GM18870 (cell line): ENCODE results near the gene ASB9.
"Not testable (repeated sequence)": the region's sequence is repeated elsewhere in the genome, so short reads cannot be mapped to it uniquely, and the experiment has no call there.

Source experiments
- ATAC-seq: cut with Tn5 transposase; IDR thresholded peaks from one replicate; pipeline ENCODE4 v1.9.1; 2021; ENCODE audit warnings: moderate library complexity; ENCODE audit not compliant: unreplicated experiment

ASB9 gene, protein sequence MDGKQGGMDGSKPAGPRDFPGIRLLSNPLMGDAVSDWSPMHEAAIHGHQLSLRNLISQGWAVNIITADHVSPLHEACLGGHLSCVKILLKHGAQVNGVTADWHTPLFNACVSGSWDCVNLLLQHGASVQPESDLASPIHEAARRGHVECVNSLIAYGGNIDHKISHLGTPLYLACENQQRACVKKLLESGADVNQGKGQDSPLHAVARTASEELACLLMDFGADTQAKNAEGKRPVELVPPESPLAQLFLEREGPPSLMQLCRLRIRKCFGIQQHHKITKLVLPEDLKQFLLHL

DNA sequence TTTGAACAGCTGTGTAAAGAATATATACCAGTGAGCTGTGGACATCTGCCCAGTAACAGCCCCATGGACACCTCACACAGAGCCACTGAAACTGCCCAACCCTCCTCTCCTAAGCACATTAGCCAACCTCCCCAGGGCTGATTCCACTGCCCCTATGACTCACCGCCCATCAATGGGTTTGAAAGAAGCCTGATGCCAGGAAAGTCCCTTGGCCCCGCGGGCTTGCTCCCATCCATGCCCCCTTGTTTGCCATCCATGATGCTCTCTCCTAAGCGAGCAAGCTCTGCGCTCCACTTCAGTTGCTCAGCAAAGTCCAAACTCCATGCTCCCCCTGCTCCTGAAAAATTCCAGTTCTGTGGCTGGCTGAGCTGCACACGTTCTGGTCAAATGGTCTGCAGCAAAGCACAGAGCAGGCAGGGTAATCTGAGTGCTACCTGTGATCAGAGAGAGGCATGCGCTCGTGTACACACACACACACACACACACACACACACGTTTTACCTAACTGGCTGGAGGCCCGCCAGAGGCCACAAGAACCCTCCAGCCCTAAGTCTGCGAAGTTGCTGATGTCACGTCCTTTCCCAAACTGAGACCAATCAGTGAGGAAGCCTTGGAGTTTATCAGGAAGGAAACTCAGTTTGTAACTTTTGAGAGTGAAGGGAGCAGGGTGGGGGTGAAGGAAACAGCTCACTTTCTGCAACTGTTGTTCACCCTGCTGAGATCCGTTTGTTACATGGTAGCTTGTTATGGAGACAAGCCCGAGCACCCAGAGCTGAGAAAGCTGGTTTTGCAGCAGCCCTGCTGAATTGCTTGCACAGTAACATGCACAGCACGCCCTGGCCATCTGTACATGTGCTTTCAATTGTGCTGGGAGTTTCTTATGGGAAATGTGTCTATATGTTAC lies at the start of gene ASB9:
Gene ASB9, minus strand, starts transcription at position 466 of the 904 bp plus-strand sequence. Its CDS starts 209 bp downstream, at position 257.
- ATAC-seq: peak; percentile 48

DNA sequence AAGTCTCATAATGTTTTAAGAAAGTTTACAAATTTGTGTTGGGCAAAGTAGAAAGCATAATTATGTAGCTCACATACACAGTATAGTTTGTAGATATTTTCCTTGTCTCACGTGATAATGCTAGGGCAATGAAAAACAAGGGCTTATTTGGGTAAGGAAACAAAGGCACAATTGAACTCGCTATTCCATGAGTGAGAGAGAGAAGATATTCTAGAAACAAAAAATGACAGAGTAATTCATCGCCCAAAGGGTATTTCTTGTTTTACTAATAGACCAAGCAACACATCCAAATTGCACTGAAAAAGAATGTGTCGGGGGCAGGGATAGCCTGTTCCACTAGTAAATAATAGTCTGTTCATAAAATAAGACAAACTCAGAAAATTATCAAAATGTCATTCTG lies 49.2 kb upstream of the ASB9 start:
- ATAC-seq: no peak

DNA sequence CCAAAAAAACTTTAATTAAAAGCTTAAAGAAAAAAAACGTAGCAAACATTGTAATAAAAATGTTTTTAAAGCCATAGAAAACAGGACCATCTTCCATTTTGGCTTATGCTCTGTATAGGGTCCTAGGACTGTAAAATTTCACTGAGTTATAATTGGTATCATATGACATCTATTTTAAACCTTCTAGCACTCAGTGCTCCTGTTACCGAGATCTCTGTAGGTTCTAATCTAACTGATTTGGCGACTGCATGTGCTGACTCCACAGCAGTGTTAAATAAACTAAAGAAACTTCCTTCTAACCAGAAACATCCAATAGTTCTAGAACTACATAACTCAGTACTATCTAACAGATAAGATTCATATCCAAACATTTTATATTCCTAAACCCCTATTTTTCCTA lies 45.6 kb upstream of the ASB9 start, which contains the start of gene ASB11:
Gene ASB11, minus strand, starts transcription at position 132 of the 400 bp plus-strand sequence. Its CDS starts 35 bp downstream, at position 97.
- no peak for ATAC-seq

DNA sequence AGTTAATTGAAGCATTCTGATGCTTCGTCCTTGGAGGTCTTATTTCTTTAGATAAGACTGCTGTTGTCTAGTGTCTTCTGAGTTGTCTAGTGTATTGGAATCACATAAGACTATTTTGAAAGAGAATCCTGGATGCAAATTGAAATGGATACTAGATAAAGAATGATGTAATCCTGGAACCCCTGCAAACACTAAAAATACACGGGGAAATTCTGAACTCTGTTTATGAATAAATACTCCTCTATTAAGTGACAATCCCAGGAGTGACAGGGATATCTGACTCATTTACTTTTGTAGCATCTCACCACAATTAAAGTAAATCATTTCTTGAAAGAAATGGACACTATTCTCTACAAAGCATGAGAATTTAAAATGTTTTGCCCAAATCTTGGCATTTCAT lies 44.6 kb upstream of the ASB9 start:
- no peak for ATAC-seq

DNA sequence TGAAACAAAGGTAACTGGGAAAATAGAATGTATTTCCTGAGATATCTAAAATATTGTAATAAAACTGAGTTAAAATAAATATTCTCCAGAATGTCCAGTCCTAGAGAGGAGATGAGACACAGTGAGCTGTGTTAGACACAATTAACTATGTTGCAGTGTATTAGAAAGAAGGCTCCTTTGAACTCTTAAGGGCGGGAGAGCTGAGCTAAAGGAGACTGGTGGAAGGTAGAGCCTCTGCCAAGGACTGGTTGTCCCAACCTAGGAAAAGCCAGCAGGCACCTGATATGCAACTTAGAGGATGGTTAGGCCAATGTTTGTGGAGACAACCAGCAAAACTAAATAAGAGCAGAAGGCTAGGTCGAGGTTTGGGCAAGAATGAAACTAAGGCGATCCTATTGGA lies 41.2 kb upstream of the ASB9 start:
- no peak for ATAC-seq

DNA sequence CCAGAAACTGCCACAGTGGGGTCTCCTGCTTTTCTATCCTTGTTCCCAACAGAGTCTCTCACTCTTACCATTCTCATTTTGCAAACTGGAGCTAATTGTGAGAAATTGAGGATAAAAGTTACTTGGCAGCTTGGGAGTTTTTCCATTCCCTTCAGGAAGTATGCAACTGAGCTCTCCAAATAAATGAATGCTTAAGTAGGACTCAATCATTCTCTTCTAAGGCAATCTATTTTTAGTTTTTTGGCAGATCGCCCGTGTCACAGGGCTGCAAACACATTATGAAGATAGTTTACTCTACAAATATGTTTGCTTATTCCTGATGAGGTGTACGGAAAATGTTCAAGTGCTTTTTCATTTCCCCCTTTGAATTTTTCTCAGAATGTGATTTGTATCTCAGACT lies 40.2 kb upstream of the ASB9 start:
- ATAC-seq: no peak

DNA sequence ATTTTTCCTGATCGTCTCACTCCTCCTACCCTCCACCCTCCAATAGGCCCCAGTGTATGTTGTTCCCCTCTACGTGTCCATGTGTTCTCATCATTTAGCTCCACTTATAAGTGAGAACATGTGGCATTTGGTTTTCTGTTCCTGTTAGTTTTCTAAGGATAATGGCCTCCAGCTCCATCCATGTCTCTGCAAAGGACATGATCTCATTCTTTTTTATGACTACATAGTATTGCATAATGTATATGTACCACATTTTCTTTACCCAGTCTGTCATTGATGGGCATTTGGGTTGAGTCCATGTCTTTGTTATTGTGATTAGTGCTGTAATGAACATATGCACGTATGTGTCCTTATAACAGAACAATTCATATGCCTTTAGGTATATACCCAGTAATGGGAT lies 36.0 kb upstream of the ASB9 start:
- not testable (repeated sequence) for ATAC-seq

DNA sequence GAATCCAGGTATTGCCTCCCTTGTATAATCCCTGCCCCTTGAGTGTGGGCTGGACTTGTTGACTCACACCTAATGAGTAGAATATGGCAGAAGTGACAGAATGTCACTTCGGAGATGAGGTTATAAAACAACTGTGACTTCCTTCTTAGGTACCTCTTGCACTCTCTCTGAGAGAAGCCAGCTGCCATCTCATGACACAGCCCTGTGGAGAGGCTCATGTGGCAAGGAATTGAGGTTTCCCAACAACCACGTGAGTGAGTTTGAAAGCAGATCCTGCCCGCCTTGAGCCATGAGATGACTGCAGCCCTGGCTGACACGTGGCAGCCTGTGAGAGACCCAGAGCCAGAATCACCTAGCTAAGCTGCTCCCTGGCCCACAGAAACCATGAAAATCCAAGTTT lies 32.0 kb upstream of the ASB9 start:
- peak; percentile 63 for ATAC-seq

DNA sequence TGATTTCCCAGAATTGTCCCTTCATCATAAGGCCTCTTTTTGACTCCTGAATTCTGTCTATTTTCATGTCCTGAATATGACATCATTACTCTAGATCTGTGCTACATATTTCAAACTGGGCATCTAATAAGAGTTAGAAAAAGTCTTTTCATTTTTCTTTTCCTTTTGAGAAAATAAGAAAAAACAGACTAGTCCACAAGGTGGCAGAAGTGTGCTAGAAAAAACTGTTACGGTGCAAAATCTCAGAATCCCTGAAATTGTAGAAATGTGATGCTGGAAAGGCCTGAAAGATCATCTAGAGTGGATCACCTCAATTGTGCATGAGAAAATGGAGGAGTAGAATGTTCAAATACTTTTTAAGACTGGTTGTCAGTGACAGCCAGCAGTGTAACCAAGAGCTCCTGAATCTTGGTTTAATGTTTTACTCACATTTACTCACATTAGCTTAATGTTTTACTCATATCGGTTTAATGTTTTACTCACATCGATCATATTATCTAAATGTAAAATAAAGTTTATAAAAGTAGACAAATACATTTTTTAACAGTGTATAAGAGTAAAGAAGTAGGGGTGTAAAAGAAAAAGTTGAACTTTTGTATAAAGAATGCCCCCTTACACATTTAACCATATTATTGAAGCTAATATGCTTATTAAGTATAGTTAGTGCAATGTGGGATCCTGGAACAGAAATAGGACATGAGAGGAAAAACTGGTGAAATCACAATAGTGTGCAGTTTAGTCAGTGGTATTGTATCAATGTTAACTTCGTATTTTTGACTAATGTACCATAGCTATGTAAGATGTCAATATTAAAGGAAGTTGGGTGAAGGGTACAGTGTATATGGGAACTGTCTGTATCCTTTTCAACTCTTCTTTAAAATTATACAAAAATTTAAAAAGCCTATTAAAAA lies 30.3 kb upstream of the ASB9 start:
- no peak for ATAC-seq

DNA sequence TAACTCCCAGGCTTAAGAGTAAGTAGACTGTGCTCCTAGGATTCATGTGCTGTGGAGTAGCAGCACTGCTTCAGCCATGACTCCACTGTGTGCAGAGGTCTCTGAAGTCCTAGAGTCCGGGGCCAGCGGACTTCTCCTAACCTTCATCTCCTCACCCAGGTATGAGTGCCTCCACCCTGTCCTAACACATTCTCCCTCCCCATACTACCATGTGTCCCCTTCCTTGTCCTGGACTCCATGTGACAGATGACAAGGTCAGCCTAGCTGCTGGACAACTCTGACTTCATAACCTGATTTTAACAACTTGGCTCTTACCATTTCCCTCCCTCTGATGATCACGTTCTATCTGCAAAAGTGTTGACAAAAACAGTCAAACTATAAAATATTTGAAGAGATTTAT lies 28.9 kb upstream of the ASB9 start:
- ATAC-seq: no peak

DNA sequence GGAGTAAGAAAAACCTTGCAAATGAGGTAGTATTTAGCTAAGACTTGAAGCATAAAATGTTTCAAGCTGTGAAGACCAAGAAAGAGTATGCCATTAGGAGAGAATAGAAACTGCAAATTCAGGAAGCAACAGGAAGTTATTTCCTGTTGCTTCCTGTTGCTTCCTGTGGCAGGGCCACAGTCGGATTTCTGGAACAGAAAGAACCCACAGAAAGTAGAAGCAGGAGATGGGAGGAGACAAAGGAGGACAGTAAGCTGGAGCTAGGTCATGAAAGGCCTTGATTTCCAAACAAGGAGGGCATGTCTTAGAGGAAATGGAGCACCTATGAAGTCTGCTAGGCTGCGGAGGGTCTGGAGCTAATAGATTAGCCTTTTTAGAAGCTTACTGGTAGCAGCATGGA lies 28.3 kb upstream of the ASB9 start:
- no peak for ATAC-seq

DNA sequence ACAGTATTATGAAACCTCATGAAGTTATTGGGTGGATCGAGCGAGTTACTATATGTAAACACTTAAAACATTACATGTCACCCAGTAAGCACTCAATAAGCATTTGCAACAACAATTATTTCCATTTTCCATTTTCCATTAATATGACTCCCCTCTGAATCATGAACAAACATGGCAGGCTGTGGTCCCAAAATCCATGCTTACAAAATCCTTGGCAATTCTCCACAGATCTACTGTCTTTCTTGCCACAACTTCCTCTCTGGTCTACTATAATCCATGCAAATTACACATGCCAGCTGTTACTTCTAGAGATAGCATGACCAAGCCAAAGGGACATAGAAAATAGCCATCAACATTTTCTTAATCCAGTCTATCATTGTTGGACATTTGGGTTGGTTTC lies 23.6 kb upstream of the ASB9 start:
- no peak for ATAC-seq

DNA sequence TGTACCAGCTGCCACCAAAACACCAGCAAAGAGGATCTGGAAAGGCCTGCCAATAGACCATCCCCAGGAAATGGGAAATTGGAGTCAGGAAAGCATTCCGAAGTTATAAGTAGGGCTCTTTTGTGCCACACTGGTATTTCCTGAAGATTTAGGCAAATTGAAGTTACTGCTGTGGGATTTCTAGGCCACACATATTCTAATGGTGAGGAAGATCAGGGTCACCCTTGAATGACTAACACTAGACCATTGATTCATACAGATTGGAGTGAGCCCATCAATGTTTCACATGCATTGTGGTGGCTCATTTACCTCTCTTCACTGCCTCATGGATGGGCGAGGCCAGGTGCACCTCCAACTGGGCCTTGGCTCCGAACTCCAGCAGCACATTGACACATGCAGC lies 23.0 kb upstream of the ASB9 start:
- ATAC-seq: no peak

DNA sequence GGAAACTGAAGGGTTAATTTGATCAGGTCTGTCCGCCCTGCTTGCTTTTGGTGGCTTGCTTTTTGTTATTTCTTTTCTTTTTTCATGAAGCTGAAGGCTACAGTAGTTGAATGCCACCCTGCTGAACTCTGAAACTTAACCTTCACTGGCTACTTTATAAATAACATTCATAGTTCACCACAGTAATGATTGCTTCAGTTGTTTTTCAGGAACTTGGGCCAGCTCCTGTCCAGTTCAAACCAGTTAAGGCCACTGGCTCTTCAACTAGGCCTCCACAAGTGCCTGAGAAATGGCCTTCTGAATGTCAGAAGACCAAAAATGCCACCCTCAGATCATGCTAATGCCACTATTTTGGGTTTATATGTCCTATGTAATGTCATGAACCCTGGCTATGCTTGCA lies 7.7 kb upstream of the ASB9 start:
- ATAC-seq: no peak

DNA sequence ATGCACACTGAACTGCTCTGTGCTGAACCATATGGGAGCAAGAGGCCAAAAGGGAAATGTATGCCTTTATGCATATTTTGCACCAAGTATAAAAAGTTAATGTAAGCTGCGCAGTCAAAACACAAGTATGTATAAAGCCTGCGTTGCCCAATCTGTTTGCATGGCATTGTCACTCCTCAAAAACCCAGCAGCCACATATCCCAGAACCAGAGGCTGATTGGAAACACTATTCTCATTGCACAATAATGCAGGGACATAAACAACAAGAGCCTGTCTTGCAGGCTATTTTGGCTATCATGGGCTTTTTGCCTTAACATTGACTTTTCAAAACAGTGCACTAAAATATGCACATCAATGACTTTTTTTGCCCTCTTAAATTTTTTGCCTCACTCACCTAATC lies 5.1 kb upstream of the ASB9 start:
- no peak for ATAC-seq

DNA sequence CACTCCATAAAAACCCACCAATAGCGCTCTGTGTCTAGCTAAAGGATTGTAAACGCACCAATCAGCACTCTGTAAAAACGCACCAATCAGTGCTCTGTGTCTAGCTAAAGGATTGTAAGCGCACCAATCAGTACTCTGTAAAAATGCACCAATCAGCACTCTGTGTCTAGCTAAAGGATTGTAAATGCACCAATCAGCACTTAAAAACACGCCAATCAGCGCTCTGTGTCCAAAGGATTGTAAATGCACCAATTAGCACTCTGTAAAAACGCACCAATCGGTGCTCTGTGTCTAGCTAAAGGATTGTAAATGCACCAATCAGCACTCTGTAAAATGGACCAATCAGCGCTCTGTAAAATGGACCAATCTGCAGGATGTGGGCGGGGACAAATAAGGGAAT lies 3.4 kb upstream of the ASB9 start:
- ATAC-seq: not testable (repeated sequence)

DNA sequence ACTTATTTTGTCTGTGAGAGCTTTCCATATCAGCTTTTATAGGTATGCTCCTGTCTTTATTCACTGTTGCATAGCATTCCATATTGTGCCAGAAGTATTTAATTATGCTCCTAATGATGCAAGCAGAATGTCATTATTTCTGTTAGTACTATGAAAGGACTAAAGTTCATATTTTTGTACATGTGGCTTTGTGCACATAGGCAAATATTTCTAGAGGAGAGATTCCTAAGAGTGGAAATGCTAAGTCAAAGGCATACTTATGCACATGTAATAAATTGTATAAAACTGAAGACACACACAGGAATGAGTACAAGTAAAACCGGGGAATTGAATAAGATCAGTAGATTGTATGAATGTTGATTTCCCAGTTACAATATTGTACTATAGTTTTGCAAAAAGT lies 1.9 kb upstream of the ASB9 start:
- no peak for ATAC-seq

DNA sequence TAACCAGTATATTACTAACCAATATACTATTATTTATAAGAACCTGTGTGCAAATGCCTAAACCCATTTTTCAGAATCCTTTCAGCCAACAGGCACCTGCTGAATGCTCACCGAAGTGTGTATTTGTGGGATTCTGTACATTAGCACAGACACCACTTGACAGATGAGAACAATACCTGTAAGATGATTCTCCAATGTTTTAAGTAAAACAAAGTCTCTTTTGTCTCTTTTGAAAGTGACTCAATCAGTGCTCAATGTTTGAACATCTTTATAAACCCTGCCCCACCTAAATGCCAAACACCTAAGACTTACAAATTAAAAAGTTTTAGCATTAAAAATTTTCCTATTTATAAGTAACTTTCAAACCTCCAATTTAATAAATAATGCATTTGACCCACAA lies 763 bp downstream of the ASB9 start:
- ATAC-seq: no peak

DNA sequence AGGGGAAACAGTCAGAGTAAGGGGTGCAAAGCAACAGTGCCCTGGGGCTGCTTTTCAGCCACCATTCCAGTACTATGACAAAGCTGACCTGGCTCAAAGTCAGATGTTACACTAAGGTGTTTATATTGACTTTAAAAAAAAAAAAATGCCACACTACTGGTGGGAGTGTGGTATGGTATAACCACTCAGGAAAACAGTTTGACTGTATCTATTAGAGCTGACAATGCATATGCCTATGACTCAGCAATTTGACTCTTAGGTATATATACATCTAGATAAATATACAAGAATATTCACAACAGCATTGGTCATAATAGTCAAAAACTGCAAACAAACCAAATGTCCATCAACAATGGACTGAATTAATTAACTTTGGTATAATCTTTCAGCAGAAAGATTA lies 15.0 kb downstream of the ASB9 start:
- no peak for ATAC-seq

DNA sequence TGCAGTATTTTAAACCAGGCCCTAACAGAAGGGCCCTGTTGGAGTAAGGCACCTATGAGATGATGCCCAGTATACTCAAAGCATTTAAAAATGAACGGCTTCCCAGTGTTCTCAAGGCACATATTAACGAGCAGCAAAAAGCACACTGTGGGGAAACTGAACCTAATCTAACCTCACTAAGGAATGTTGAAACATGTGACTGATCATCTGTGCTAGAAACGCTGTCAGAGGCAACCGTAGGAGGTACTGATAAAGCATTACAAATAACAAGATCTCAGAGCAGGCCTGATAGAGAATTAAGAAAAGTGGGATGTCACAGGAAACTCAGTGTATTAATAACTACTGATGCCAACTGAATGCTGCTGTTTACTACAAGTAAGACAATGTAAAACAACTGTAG lies 24.0 kb downstream of the ASB9 start:
- ATAC-seq: no peak

DNA sequence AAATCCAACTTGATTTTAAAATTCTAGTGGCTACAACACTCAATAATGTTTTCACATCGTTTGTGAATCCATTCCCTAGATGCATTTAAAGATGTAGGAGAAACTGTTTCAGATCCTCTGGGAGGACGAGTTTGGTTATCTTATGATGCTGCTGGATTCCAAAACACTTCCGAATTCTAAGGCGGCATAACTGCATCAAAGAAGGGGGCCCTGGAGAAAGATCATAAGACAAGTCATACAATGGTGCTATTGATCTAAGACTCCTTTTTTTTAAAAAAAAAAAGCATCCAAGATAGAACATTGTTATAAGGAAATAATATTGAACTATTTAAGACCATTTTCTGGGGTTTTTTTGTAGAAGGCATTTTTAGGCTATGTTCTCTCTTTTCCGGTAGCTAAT lies 25.5 kb downstream of the ASB9 start:
- no peak for ATAC-seq
